Muscle of back (tissue), 11 donors: ENCODE measurements around the gene FCHSD1. TPM values are rescaled to one million over a fixed set of nuclear protein-coding genes. Genes with fewer than 3 reads are reported as not detected.

Experiments
- DNase-seq, 3 donors: peaks; one replicate each; pipeline versions ENCODE4 v3.0.0 to v3.0.0-alpha.2; 2013
- polyA plus RNA-seq, 10 donors: library from polyadenylated mRNA; unstranded; fragments of 120-200 nt; gene quantifications; one replicate each; pipeline ENCODE4 v1.2.1, GENCODE V29; 2013; ENCODE audit not compliant: insufficient read length in 10 of 10

The FCHSD1 gene
- polyA plus RNA-seq, 10 donors: 3.6 to 11.5 (median 8.0) TPM

- DNase-seq: no peak
Measured at GRCh38 chr5:141674747-141675146, 23.5 kb upstream of the FCHSD1 start.

GRCh38 chr5:141672841-141673813 is 21.9 kb upstream of the FCHSD1 start:
- DNase-seq: peak in 1 of 3 donors; percentile 32

- DNase-seq: no peak
Measured at GRCh38 chr5:141672071-141672840, 21.0 kb upstream of the FCHSD1 start.

- DNase-seq: no peak
Measured at GRCh38 chr5:141669520-141669919, 18.3 kb upstream of the FCHSD1 start.

GRCh38 chr5:141668601-141669265 is 17.5 kb upstream of the FCHSD1 start:
- DNase-seq: no peak

GRCh38 chr5:141665995-141666940 is 15.1 kb upstream of the FCHSD1 start:
- no peak for DNase-seq

GRCh38 chr5:141664733-141665461 is 13.7 kb upstream of the FCHSD1 start:
- peak; percentile 43 to 83 (median 73) for DNase-seq

- DNase-seq: no peak
Measured at GRCh38 chr5:141663506-141663905, 12.3 kb upstream of the FCHSD1 start.

- no peak for DNase-seq
Measured at GRCh38 chr5:141662028-141662427, 10.8 kb upstream of the FCHSD1 start.

GRCh38 chr5:141657937-141658545 is 6.8 kb upstream of the FCHSD1 start:
- DNase-seq: peak in 1 of 3 donors; percentile 81

- no peak for DNase-seq
Measured at GRCh38 chr5:141657404-141657803, 6.2 kb upstream of the FCHSD1 start.

- no peak for DNase-seq
Measured at GRCh38 chr5:141656396-141656795, 5.2 kb upstream of the FCHSD1 start.

GRCh38 chr5:141655020-141655419 is 3.8 kb upstream of the FCHSD1 start:
- DNase-seq: no peak

GRCh38 chr5:141654298-141654697 is 3.1 kb upstream of the FCHSD1 start:
- peak in 1 of 3 donors; percentile 72 for DNase-seq

- DNase-seq: no peak
Measured at GRCh38 chr5:141651728-141652105, 499 bp upstream of the FCHSD1 start.

GRCh38 chr5:141649972-141650371 is 1.2 kb downstream of the FCHSD1 start:
- no peak for DNase-seq

GRCh38 chr5:141649056-141649688 is 2.0 kb downstream of the FCHSD1 start:
- no peak for DNase-seq

GRCh38 chr5:141647851-141648250 is 3.4 kb downstream of the FCHSD1 start:
- no peak for DNase-seq

- DNase-seq: no peak
Measured at GRCh38 chr5:141647242-141647641, 4.0 kb downstream of the FCHSD1 start.
